Activated CD4-positive, alpha-beta memory T cell treated with anti-CD3 and anti-CD28 coated beads for 36 hours (primary cell): ENCODE measurements around the gene PARP6. TPM values are rescaled to one million over a fixed set of nuclear protein-coding genes. Genes with fewer than 3 reads are reported as not detected.

Experiments
- CTCF ChIA-PET: fragments of 350-600 bp; sonication (Branson Sonifier 250); formaldehyde crosslinking; loops from one replicate; lab custom pipeline; 2021; ENCODE audit warnings: antibody characterized with exemption, inconsistent platforms; lab: Charles Lee
- POLR2A ChIA-PET: fragments of 350-600 bp; sonication (Branson Sonifier 250); formaldehyde crosslinking; loops from one replicate; lab custom pipeline; 2021; ENCODE audit warnings: antibody characterized with exemption; lab: Charles Lee
- DNase-seq: peaks from one replicate; pipeline ENCODE4 v3.0.0-alpha.2; 2020
- H3K27ac Mint-ChIP-seq: one replicate; pipeline ENCODE4 v1.8.0; 2021; ENCODE audit warnings: mixed read lengths
- H3K27me3 Mint-ChIP-seq: one replicate; pipeline ENCODE4 v1.8.0; 2021; ENCODE audit warnings: mixed read lengths
- H3K36me3 Mint-ChIP-seq: one replicate; pipeline ENCODE4 v1.8.0; 2021; ENCODE audit warnings: mixed read lengths
- H3K4me1 Mint-ChIP-seq: one replicate; pipeline ENCODE4 v1.8.0; 2021; ENCODE audit warnings: low read depth, mixed read lengths
- H3K4me3 Mint-ChIP-seq: one replicate; pipeline ENCODE4 v1.8.0; 2021; ENCODE audit warnings: mild to moderate bottlenecking, mixed read lengths
- H3K9me3 Mint-ChIP-seq: one replicate; pipeline ENCODE4 v1.8.0; 2021; ENCODE audit warnings: mixed read lengths
- intact Hi-C: fragments of 100-400 bp; cut with micrococcal nuclease; formaldehyde crosslinking; loops from one replicate; pipeline ENCODE4 v1.15.1; 2023
- total RNA-seq, 2 experiments: library from RNA; stranded (reverse); gene quantifications; one replicate each; pipeline ENCODE4 v1.2.3, GENCODE V29; 2021

PARP6 gene
- total RNA-seq, 2 experiments from 2014 or later = 42.8 to 44.5 TPM

DNA sequence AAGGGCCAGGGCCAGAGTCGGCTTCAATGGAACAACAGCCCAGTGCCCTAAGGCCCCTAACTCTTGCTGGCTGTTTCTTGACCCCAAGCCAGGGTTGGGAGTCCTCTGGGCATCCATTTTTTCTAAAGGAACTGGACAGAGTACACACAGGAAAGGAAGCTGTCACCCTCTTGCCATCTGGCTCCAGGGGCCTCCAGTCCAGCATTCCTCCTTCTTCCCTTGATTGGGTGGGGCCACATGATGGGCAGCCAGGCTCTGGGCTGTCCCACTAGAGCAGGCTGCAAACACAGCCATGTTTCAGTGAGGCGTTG is 73.2 kb downstream of the PARP6 start:
- no peaks in the 10 kb centered on the region for H3K9me3 Mint-ChIP-seq
- DNase-seq = no peak
- CTCF ChIA-PET = interaction anchor here (0.6 to 5.1 kb wide), 7 partner anchors 14 to 176 kb away, joined by 3 to 65 read pairs (median 5); no protein-coding TSS in a partner anchor
- POLR2A ChIA-PET = interaction anchor here (0.6 to 2.3 kb wide), 4 partner anchors 27 to 90 kb away, joined by 3 to 10 read pairs (median 4); partner anchors contain the start of gene PKM
- no peak overlapping the region for H3K27ac Mint-ChIP-seq
- peaks cover 19% of the 10 kb centered on the region for H3K4me1 Mint-ChIP-seq
- peaks cover 11% of the 10 kb centered on the region for H3K27me3 Mint-ChIP-seq
- H3K36me3 Mint-ChIP-seq = peaks cover 57% of the 10 kb centered on the region
- no peak overlapping the region for H3K4me3 Mint-ChIP-seq
- intact Hi-C loops = loop anchor here (1.0 to 2.0 kb wide), 3 partner anchors 29 to 87 kb away; partner anchors contain the start of gene PARP6

DNA sequence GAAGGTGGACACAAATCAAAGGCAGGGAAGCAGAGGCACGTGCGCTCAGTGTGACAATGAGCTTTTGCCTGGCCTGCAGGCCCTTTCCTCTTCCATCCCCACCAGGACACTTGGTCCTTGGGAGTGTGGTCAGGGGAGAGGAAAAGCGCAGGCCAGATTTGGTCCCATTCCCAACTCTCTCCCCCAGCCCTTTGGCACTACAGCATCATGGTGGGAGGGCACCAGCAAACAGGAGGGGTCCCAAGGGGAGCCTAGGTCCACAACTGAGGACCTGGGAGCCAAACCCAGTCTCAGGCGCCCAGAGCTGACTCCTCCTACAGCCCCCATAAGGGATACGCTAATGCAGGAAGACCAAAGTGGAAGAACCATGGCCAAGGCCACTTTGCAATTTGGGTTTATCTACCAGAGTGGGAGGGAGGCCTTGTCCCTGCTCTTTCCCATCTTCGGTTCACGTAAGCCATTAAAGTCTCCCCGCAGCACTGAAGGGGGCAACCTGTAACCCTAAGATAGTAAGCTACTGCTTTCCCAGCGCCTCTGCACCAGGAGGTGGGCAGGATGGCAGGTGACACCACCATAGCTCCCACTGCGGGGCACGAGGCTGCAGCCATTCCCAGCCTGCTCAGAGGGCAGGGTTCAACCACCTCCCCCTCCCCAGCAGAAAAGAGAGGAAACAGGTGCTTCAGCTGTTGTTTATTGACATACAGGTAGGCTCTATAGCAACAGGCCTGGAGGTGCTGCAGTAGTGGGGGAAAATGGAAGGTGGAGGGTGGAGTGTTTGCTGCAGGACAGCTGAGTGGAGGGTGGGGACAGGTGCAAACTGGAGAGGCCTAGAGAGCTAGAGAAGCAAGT is 73.8 kb downstream of the PARP6 start:
- peaks cover 19% of the 10 kb centered on the region for H3K4me1 Mint-ChIP-seq
- peaks cover 11% of the 10 kb centered on the region for H3K27me3 Mint-ChIP-seq
- no peak overlapping the region for H3K27ac Mint-ChIP-seq
- ChIA-PET POLR2A (interaction anchor here (1.4 to 2.3 kb wide), 3 partner anchors 28 to 39 kb away, joined by 4 to 10 read pairs (median 5); partner anchors contain the start of gene PKM), CTCF (interaction anchor here (0.6 to 5.1 kb wide), 6 partner anchors 26 to 394 kb away, joined by 3 to 65 read pairs (median 4); no protein-coding TSS in a partner anchor)
- no peak for DNase-seq
- intact Hi-C loops = loop anchor here (1.0 to 2.0 kb wide), 3 partner anchors 30 to 88 kb away; partner anchors contain the start of gene PARP6
- H3K4me3 Mint-ChIP-seq = peak overlapping the region; percentile 55
- peaks cover 52% of the 10 kb centered on the region for H3K36me3 Mint-ChIP-seq
- H3K9me3 Mint-ChIP-seq = no peaks in the 10 kb centered on the region

DNA sequence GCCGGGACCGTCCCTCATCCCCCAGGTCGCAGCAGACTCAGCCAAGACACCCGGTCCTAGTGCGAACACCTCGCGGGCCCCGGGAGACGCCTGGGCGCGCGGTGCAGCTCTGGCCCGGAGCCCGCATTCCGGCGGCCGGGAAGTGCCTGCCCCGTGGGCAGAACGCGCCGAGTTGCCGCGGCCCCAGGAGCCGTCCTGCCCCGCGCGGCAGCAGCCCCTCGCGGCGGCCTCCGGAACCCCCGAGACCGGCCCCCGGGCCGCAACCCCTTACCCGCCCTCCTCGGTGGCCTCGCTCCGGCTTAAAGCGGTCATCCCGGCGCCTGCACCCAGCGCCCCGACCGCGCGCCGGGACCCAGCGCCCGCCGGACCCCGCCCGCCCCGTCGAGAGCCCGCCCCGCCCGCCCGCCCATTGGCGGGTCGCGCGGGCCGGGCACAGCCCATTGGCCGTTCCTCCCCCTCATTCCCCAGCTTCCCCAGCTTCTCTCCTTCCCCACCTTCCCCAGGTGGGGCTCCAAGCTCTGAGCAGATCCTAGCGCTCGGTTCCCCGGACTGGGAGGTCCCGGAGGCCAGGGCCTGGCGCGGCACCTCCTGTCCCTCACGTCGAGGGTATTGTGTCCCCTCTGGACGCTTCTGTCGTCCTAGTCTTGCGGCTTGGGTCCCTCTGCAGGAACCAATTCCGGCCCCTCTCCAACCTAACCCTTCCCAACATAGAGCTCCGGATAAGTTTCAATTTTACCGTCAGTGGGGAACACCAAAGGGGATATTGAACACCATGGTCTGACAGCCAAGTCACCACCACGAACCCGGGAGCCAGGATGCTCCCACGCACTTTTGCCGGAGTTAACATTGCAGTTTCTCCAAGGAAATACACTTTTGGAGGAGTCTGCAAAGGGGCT is 74.6 kb downstream of the PARP6 start, which contains the start of gene GRAMD2A:
TSS of gene GRAMD2A (minus strand) at position 328 of the 896 bp plus-strand sequence.
- H3K4me1 Mint-ChIP-seq = peaks cover 15% of the 10 kb centered on the region
- intact Hi-C loops = loop anchor here (2.0 kb wide), 1 partner anchor 75 kb away; the partner anchor contains the start of gene PARP6
- ChIA-PET POLR2A (interaction anchor here (0.5 to 1.4 kb wide), 3 partner anchors 8 to 40 kb away, joined by 3 to 4 read pairs (median 3); no protein-coding TSS in a partner anchor), CTCF (interaction anchor here (0.9 to 5.1 kb wide), 5 partner anchors 27 to 393 kb away, joined by 3 to 65 read pairs (median 5); no protein-coding TSS in a partner anchor)
- peaks cover 43% of the 10 kb centered on the region for H3K36me3 Mint-ChIP-seq
- peaks cover 11% of the 10 kb centered on the region for H3K27me3 Mint-ChIP-seq
- H3K27ac Mint-ChIP-seq = no peak within 1 kb of the TSS
- peak within 1 kb of the TSS; percentile 55 for H3K4me3 Mint-ChIP-seq
- peak; percentile 46 for DNase-seq
- H3K9me3 Mint-ChIP-seq = no peaks in the 10 kb centered on the region

DNA sequence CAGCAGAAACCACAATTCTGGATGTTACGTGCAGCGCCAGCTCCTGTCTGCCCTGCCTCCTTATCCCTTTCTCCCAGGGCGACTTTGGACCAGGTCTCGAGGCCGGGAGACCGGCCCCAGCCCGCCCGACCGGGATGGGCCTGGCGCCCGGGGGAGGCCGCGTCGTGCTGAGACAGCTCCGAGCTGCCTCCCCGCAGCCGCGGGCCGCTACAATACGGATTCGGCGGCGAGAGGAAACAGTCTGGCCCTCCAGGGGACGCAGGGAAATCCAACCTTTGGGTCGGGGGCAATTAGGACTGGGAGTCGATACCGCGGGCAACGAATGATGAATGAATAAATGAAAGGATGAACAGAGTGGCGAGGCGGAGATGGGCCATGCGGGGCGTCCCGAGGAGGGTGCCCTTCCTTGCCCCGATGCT is 75.3 kb downstream of the PARP6 start:
- no peak overlapping the region for H3K4me3 Mint-ChIP-seq
- H3K27ac Mint-ChIP-seq = no peak overlapping the region
- H3K9me3 Mint-ChIP-seq = no peaks in the 10 kb centered on the region
- POLR2A ChIA-PET = interaction anchor here (0.5 to 1.2 kb wide), 2 partner anchors 9 to 20 kb away, joined by 3 read pairs; no protein-coding TSS in a partner anchor
- intact Hi-C loops = no loop called here
- peaks cover 11% of the 10 kb centered on the region for H3K27me3 Mint-ChIP-seq
- H3K4me1 Mint-ChIP-seq = peaks cover 15% of the 10 kb centered on the region
- H3K36me3 Mint-ChIP-seq = peaks cover 37% of the 10 kb centered on the region
- DNase-seq = no peak
- CTCF ChIA-PET = interaction anchor here (5.1 kb wide), 1 partner anchor 27 kb away, joined by 65 read pairs; no protein-coding TSS in a partner anchor

DNA sequence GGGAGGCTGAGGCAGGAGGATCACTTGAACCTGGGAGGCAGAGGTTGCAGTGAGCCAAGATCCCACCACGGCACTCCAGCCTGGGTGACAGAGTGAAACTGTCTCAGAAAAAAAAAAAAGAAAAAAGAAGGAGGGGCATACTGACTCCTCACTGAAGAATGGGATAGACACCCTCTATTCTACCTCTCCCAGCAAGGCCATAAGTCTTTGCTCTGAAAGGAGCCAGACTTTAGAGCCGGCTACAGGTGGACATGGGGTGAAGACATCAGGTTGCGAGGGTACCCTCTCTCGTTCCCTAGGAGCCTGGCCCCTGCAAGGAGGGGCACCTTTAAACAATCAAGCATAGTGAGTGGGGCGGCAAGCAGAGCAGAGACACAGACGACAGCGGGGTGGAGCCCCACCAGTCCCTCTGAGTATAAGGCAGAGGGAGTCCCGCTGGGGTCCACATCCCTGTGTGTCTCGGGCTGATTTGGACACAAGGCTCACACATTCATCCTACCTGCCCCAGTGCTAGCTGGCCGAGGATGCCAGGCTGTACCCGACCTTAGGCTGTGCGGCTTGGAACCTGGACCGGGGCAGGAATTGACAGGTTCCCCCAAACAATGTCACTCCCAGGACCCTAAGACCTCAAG is 75.8 kb downstream of the PARP6 start:
- ChIA-PET CTCF (no interaction called here), POLR2A (no interaction called here)
- DNase-seq = no peak
- Mint-ChIP-seq H3K4me3 (no peak overlapping the region), H3K36me3 (peaks cover 34% of the 10 kb centered on the region), H3K9me3 (no peaks in the 10 kb centered on the region), H3K27me3 (peaks cover 11% of the 10 kb centered on the region), H3K27ac (no peak overlapping the region), H3K4me1 (peaks cover 15% of the 10 kb centered on the region)
- intact Hi-C loops = no loop called here

DNA sequence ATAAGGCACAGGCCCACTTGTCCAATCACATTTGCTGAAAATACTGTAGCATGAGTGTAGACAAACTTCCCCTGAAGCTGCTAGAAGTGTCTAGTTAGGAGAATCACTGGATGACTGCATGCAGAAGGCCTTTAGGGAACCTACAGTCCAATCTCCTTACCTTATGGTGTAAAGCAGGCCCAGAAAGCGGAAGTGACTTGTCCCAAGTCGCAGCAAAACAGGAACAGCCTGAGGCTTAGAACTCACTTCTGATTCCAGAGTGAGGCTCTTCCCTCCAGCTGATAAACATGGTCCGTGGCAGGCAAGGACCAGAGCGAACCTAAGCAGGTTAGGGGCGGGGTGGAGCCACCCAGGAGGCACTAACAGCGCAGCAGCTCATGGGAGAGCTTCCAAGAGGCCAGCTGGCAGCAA is 77.2 kb downstream of the PARP6 start:
- H3K9me3 Mint-ChIP-seq = no peaks in the 10 kb centered on the region
- no peak overlapping the region for H3K27ac Mint-ChIP-seq
- intact Hi-C loops = no loop called here
- peaks cover 11% of the 10 kb centered on the region for H3K27me3 Mint-ChIP-seq
- POLR2A ChIA-PET = no interaction called here
- no peak overlapping the region for H3K4me3 Mint-ChIP-seq
- H3K36me3 Mint-ChIP-seq = peaks cover 24% of the 10 kb centered on the region
- peaks cover 11% of the 10 kb centered on the region for H3K4me1 Mint-ChIP-seq
- CTCF ChIA-PET = no interaction called here
- DNase-seq = no peak

DNA sequence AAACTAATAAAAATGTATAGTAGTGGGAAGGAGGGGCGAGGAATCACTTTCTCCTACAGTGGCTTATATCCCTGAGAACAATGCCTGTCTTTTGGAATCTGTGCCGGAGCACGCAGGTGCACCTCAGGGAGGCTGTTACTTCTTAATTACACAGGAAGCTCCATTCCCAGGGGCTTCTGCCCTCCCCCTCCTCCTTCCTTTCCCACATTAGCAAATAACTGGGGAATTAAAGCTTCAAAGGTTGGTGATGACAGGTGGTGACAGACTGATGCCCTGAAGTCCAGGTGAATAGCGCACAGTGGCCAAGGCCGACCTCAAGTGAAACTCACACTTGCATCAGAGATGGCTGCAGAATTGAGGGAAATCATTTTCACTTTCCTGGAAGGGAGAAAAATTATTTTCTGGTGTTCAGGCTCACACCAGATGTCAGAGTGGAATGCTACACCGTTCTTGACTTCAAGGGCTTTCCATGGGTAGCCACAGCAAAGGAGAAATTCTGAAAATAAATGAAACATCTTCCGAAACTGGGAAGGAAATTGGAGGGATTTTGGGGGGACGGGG is 78.4 kb downstream of the PARP6 start:
- Mint-ChIP-seq H3K4me3 (no peak overlapping the region), H3K9me3 (no peaks in the 10 kb centered on the region), H3K4me1 (peaks cover 10% of the 10 kb centered on the region), H3K27ac (no peak overlapping the region), H3K36me3 (peaks cover 12% of the 10 kb centered on the region), H3K27me3 (peaks cover 11% of the 10 kb centered on the region)
- CTCF ChIA-PET = interaction anchor here (0.6 kb wide), 1 partner anchor 23 kb away, joined by 3 read pairs; no protein-coding TSS in a partner anchor
- DNase-seq = no peak
- intact Hi-C loops = no loop called here
- POLR2A ChIA-PET = no interaction called here

DNA sequence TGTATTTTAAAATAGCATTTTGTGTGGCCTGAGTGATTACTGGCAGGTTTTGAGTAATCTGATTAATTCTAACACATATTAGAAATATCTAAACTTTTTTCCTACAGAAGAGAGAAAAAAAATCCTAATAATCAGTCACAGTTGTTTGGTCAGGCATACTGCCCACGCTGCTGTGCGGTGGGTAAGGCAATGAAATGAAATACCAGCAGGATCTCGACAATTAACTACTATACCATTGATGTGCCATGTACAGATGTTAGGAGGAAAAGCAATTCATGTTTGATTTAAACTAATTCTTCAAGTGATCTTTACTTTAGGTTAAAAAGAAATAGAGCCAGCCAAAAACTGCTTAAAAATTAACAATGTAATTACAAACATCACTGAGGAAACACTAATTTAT is 79.9 kb downstream of the PARP6 start:
- CTCF ChIA-PET = no interaction called here
- POLR2A ChIA-PET = no interaction called here
- H3K4me1 Mint-ChIP-seq = no peaks in the 10 kb centered on the region
- H3K36me3 Mint-ChIP-seq = no peaks in the 10 kb centered on the region
- H3K4me3 Mint-ChIP-seq = no peak overlapping the region
- H3K9me3 Mint-ChIP-seq = no peaks in the 10 kb centered on the region
- DNase-seq = no peak
- no peak overlapping the region for H3K27ac Mint-ChIP-seq
- intact Hi-C loops = no loop called here
- H3K27me3 Mint-ChIP-seq = peaks cover 6% of the 10 kb centered on the region

Other genes with a start within 250 kb of the PARP6 start
- gene MYO9A, start 154.4 kb downstream of the PARP6 start, total RNA-seq = 10 to 100 TPM; 18.3 to 20.2 TPM
- gene SENP8, start 154.2 kb downstream of the PARP6 start, total RNA-seq = 1 to 10 TPM; 2.5 TPM
- gene GRAMD2A, start 74.8 kb downstream of the PARP6 start, total RNA-seq = not detected
- gene PKM, start 41.4 kb downstream of the PARP6 start, total RNA-seq = 1,000 to 10,000 TPM; 2,032 to 2,053 TPM
- gene CELF6, start 47.6 kb upstream of the PARP6 start, total RNA-seq = under 1 TPM; 0.19 TPM
- gene HEXA, start 103.5 kb upstream of the PARP6 start, total RNA-seq = 10 to 100 TPM; 57.5 to 59.8 TPM
- gene TMEM202, start 125.8 kb upstream of the PARP6 start, total RNA-seq = not detected
- 100 to 1,000 TPM; 169 to 187 TPM for gene ARIH1, start 201.8 kb upstream of the PARP6 start, total RNA-seq